OCI-LY7 (cell line): Measurements from ENCODE around the gene FGF8. TPM values are rescaled to one million over a fixed set of nuclear protein-coding genes. Genes with fewer than 3 reads are reported as not detected.

Experiments
- BruUV-seq: library from RNA; stranded (reverse); fragments of 400-500 nt; replicated peaks from 2 replicates; lab custom pipeline; 2021; lab: Mats Ljungman, UMichigan
- CTCF ChIA-PET: fragments of 300-600 bp; sonication (Branson Sonifier 250); formaldehyde crosslinking; loops from one replicate; lab custom pipeline; 2022; ENCODE audit warnings: antibody characterized with exemption; ENCODE audit not compliant: unreplicated experiment; lab: Charles Lee
- POLR2A ChIA-PET: fragments of 300-600 bp; sonication (Branson Sonifier 250); formaldehyde crosslinking; loops from one replicate; lab custom pipeline; 2022; ENCODE audit warnings: antibody characterized with exemption; lab: Charles Lee
- DNase-seq: peaks from one replicate; pipeline ENCODE4 v3.0.0-alpha.2; 2015; ENCODE audit warnings: low spot score
- H2AFZ ChIP-seq: fragments of 200-600 bp; sonication (generic), shearing (Covaris generic); 2 replicates; pipeline ENCODE4 v1.6.1; 2014; ENCODE audit warnings: mild to moderate bottlenecking, antibody characterized with exemption, low read length, moderate library complexity
- H3K27ac ChIP-seq: fragments of 200-600 bp; sonication (generic); 2 replicates; pipeline ENCODE4 v1.5.1; 2014; ENCODE audit warnings: mixed run types, low read depth, mild to moderate bottlenecking, moderate library complexity, low read length, inconsistent platforms; ENCODE audit not compliant: poor library complexity, severe bottlenecking
- H3K36me3 ChIP-seq: fragments of 200-600 bp; sonication (generic); 2 replicates; pipeline ENCODE4 v1.6.1; 2014; ENCODE audit warnings: mild to moderate bottlenecking, antibody characterized with exemption, low read length, moderate library complexity, mixed read lengths; ENCODE audit not compliant: insufficient read depth
- H3K4me1 ChIP-seq: fragments of 200-600 bp; sonication (generic); 2 replicates; pipeline ENCODE4 v1.5.1; 2014; ENCODE audit warnings: mild to moderate bottlenecking, low read length; ENCODE audit not compliant: insufficient read depth, poor library complexity, severe bottlenecking
- H3K4me2 ChIP-seq: fragments of 200-600 bp; sonication (generic); 2 replicates; pipeline ENCODE4 v1.6.1; 2014; ENCODE audit warnings: mild to moderate bottlenecking, low read length
- H3K4me3 ChIP-seq: fragments of 200-600 bp; sonication (generic); 2 replicates; pipeline ENCODE4 v1.5.1; 2014; ENCODE audit warnings: mild to moderate bottlenecking, low read depth, low read length; ENCODE audit not compliant: poor library complexity, severe bottlenecking
- H3K79me2 ChIP-seq: fragments of 200-600 bp; sonication (generic); 2 replicates; pipeline ENCODE4 v1.6.1; 2016; ENCODE audit warnings: low read depth, mild to moderate bottlenecking, low read length, moderate library complexity, mixed read lengths; ENCODE audit not compliant: insufficient read depth
- H3K9me2 ChIP-seq: fragments of 200-600 bp; sonication (generic); 2 replicates; pipeline ENCODE4 v1.6.1; 2016; ENCODE audit warnings: mild to moderate bottlenecking, low read length, mixed read lengths; ENCODE audit not compliant: insufficient read depth
- H3K9me3 ChIP-seq: fragments of 200-600 bp; sonication (generic); 2 replicates; pipeline ENCODE4 v1.6.1; 2014; ENCODE audit warnings: mild to moderate bottlenecking, mixed run types, low read length, mixed read lengths
- H4K20me1 ChIP-seq: fragments of 200-600 bp; sonication (generic); 2 replicates; pipeline ENCODE4 v1.6.1; 2014; ENCODE audit warnings: mild to moderate bottlenecking, antibody characterized with exemption, low read length, moderate library complexity, mixed read lengths; ENCODE audit not compliant: insufficient read depth
- EZH2phosphoT487 ChIP-seq: fragments of 200-600 bp; sonication (generic); IDR thresholded peaks from 2 replicates; pipeline ENCODE4 v1.6.1; 2018; ENCODE audit warnings: low read depth, borderline replicate concordance, mild to moderate bottlenecking, mixed run types, antibody characterized with exemption, low read length, moderate library complexity, mixed read lengths
- intact Hi-C: fragments of 100-400 bp; cut with micrococcal nuclease; formaldehyde crosslinking; loops from one replicate; pipeline ENCODE4 v1.10.0; 2022; ENCODE audit not compliant: unreplicated experiment
- total RNA-seq, 2 experiments: library from RNA; depleted of rRNA in 1 of 2; stranded (reverse); fragments of >200 nt in 1 of 2; shearing (Covaris generic) in 1 of 2; gene quantifications; 2 replicates each; pipeline ENCODE4 v1.2.3, GENCODE V29; 2014 to 2022
- TF ChIP-seq, protein P1 (sequence below): fragments of 200-600 bp; sonication (generic); conservative IDR thresholded peaks from 2 replicates; pipeline ENCODE4 v1.5.1; 2014; ENCODE audit warnings: mild to moderate bottlenecking, antibody characterized with exemption, low read length, moderate library complexity, mixed read lengths

FGF8 gene
- total RNA-seq, 2 experiments from 2014 or later, result 0.44 to 0.86 TPM

DNA sequence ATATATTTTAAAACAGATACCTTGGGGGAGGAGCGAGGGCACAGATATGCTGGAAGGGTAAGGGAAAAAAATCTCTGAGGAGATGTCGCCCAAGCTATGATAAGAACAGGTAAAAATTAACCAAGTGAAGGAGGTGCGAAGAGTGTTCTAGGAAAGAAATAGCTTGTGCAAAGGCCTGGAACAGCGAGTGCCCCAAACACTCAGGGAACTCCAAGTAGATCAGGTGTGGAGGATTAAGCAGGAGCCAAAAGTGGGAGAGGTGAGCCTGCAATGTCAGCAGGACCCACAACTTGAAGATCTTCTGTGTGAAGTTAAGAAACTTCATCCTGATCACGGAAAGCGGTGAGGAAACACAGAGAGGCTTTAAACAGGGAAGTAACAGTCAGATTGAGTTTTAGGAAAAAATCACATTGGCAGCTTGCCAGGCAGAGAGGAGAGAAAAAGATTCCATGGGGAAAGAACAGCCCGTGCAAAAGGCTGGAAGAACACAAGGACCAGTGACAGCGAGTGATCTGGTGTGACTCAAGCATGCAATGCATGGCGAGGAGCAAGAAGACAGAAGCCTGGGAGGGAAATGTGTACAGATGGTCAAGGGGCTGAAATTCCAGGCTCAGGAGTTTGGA lies 30.7 kb downstream of the FGF8 start:
- Histone ChIP-seq H3K9me2 (no peaks in the 10 kb centered on the region), H4K20me1 (no peaks in the 10 kb centered on the region), H3K4me3 (no peak overlapping the region), H3K4me2 (no peak overlapping the region), H3K36me3 (no peaks in the 10 kb centered on the region), H3K4me1 (no peaks in the 10 kb centered on the region), H3K27ac (no peak overlapping the region), H2AFZ (no peak overlapping the region), H3K9me3 (no peaks in the 10 kb centered on the region), H3K79me2 (no peaks in the 10 kb centered on the region)
- no TSS peak for BruUV-seq
- intact Hi-C loops, result no loop called here
- CTCF ChIA-PET, result no interaction called here
- TF ChIP-seq, protein P1, sequence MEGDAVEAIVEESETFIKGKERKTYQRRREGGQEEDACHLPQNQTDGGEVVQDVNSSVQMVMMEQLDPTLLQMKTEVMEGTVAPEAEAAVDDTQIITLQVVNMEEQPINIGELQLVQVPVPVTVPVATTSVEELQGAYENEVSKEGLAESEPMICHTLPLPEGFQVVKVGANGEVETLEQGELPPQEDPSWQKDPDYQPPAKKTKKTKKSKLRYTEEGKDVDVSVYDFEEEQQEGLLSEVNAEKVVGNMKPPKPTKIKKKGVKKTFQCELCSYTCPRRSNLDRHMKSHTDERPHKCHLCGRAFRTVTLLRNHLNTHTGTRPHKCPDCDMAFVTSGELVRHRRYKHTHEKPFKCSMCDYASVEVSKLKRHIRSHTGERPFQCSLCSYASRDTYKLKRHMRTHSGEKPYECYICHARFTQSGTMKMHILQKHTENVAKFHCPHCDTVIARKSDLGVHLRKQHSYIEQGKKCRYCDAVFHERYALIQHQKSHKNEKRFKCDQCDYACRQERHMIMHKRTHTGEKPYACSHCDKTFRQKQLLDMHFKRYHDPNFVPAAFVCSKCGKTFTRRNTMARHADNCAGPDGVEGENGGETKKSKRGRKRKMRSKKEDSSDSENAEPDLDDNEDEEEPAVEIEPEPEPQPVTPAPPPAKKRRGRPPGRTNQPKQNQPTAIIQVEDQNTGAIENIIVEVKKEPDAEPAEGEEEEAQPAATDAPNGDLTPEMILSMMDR, result no peak
- TF ChIP-seq EZH2phosphoT487, result no peak
- DNase-seq, result no peak
- POLR2A ChIA-PET, result interaction anchor here (0.5 to 0.6 kb wide), 2 partner anchors 8 to 17 kb away, joined by 3 read pairs; no protein-coding TSS in a partner anchor

DNA sequence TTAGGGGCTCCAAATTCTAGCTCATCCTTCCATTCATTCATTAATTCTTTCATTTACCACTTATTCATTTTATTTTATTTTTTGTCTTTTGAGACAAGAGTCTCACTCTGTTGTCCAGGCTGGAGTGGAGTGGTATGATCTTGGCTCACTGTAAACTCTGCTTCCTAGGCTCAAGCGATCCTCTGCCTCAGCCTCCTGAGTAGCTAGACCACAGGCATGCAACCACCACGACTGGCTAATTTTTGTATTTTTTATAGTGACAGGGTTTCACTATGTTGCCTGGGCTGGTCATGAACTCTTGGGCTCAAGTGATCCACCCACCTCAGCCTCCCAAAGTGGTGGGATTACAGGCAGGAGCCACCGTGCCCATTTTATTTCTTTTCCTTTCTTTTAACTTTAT lies 31.6 kb downstream of the FGF8 start:
- no peaks in the 10 kb centered on the region for H3K36me3 ChIP-seq

More for the DNA sequence above, 31.6 kb downstream of the FGF8 start:
- intact Hi-C loops, result no loop called here
- POLR2A ChIA-PET, result interaction anchor here (0.7 kb wide), 1 partner anchor 25 kb away, joined by 3 read pairs; no protein-coding TSS in a partner anchor
- Histone ChIP-seq H4K20me1 (no peaks in the 10 kb centered on the region), H2AFZ (no peak overlapping the region), H3K4me2 (no peak overlapping the region), H3K9me2 (no peaks in the 10 kb centered on the region), H3K9me3 (no peaks in the 10 kb centered on the region), H3K4me1 (no peaks in the 10 kb centered on the region), H3K27ac (no peak overlapping the region), H3K79me2 (no peaks in the 10 kb centered on the region), H3K4me3 (no peak overlapping the region)
- CTCF ChIA-PET, result no interaction called here
- TF ChIP-seq EZH2phosphoT487, result no peak
- TF ChIP-seq, protein P1, result no peak
- no peak for DNase-seq
- BruUV-seq, result no TSS peak
